Esophagus muscularis mucosa (tissue), 4 donors: ENCODE data around the gene TLL2.

Experiments used
- CTCF ChIP-seq, 3 experiments: fragments of 200-600 bp in 2 of 3; fragments of 450-650 bp in 1 of 3; sonication (generic) in 2 of 3; IDR thresholded peaks; one replicate each; pipeline ENCODE4 v1.5.1; 2017 to 2019; ENCODE audit warnings: antibody characterized with exemption in 3 of 3, mild to moderate bottlenecking in 2 of 3, moderate library complexity in 1 of 3
- EP300 ChIP-seq: sonication (generic); formaldehyde crosslinking; IDR thresholded peaks from one replicate; pipeline ENCODE4 v1.6.1; 2017; ENCODE audit warnings: antibody characterized with exemption
- POLR2AphosphoS5 ChIP-seq, 2 donors: sonication (generic); formaldehyde crosslinking; IDR thresholded peaks; one replicate each; pipeline ENCODE4 v1.6.1; 2017; ENCODE audit warnings: antibody characterized with exemption in 2 of 2

- no peak for TF ChIP-seq CTCF (IDR thresholded peaks at IDR 0.05)
- TF ChIP-seq POLR2AphosphoS5 (IDR thresholded peaks at IDR 0.05), result no peak
- no peak for TF ChIP-seq EP300
Observed at GRCh38 chr10:96368971-96369370, 144.8 kb downstream of the TLL2 start.
